HepG2 (cell line): ENCODE results near the gene ANKZF1. TPM values are rescaled to one million over a fixed set of nuclear protein-coding genes. Genes with fewer than 3 reads are reported as not detected.

ENCODE experiments used
- CCDC6 ChIP-seq: sonication (generic); formaldehyde crosslinking; IDR thresholded peaks from 2 replicates; pipeline ENCODE4 v1.8.1; 2022; ENCODE audit warnings: mild to moderate bottlenecking, missing genetic modification reagents, moderate library complexity
- EHMT2 ChIP-seq: fragments of 200-600 bp; sonication (generic); IDR thresholded peaks from 2 replicates; pipeline ENCODE4 v1.7.0; 2017; ENCODE audit warnings: antibody characterized with exemption, low read depth, low read length, borderline replicate concordance
- HOXA7 ChIP-seq: sonication (generic); formaldehyde crosslinking; IDR thresholded peaks from 2 replicates; pipeline ENCODE4 v1.8.1; 2022; ENCODE audit warnings: mild to moderate bottlenecking, missing genetic modification reagents, moderate library complexity
- JUND ChIP-seq: sonication (generic); formaldehyde crosslinking; IDR thresholded peaks from 2 replicates; pipeline ENCODE4 v1.8.0; 2022; ENCODE audit warnings: mild to moderate bottlenecking, missing genetic modification reagents
- RFXAP ChIP-seq: sonication (generic); formaldehyde crosslinking; IDR thresholded peaks from 2 replicates; pipeline ENCODE4 v1.4.0; 2020; ENCODE audit warnings: missing genetic modification reagents, borderline replicate concordance
- TCF7L2 ChIP-seq: IDR thresholded peaks from 2 replicates; pipeline ENCODE4 v1.6.1; 2011; ENCODE audit warnings: mild to moderate bottlenecking, low read depth, low read length, moderate library complexity
- TEAD2 ChIP-seq: sonication (generic); formaldehyde crosslinking; IDR thresholded peaks from 2 replicates; pipeline ENCODE4 v1.9.0; 2021; ENCODE audit warnings: missing genetic modification reagents
- TRIM24 ChIP-seq: sonication (generic); formaldehyde crosslinking; IDR thresholded peaks from 2 replicates; pipeline ENCODE4 v1.8.0; 2022; ENCODE audit warnings: mild to moderate bottlenecking, missing genetic modification reagents
- ZEB1 ChIP-seq: IDR thresholded peaks from 2 replicates; pipeline ENCODE4 v1.6.1; 2012; ENCODE audit warnings: mild to moderate bottlenecking, low read depth, inconsistent platforms; ENCODE audit not compliant: insufficient replicate concordance
- ZSCAN21 ChIP-seq: sonication (generic); formaldehyde crosslinking; IDR thresholded peaks from 2 replicates; pipeline ENCODE4 v1.8.0; 2022; ENCODE audit warnings: mild to moderate bottlenecking, missing genetic modification reagents, moderate library complexity, borderline replicate concordance
- polyA plus RNA-seq, 8 experiments: library from polyadenylated mRNA; depleted of rRNA in 3 of 8; stranded (reverse) in 7 of 8; unstranded in 1 of 8; fragments of >200 nt; fragmentation: Illumina TruSeq in 4 of 8; extraction: Trizol in 4 of 8; gene quantifications; 2 replicates each; pipeline versions ENCODE4 v1.2.1 to v1.2.3, GENCODE V29; 2011 to 2016; ENCODE audit warnings: low read depth in 4 of 8, missing spikeins in 1 of 8, mixed read lengths in 1 of 8; ENCODE audit not compliant: insufficient read depth in 1 of 8
- total RNA-seq, 5 experiments: library from RNA; depleted of rRNA; stranded (reverse); fragments of >200 nt; fragmentation: Illumina TruSeq; extraction: Trizol; gene quantifications; 2 replicates each; pipeline ENCODE4 v1.2.3, GENCODE V29; 2016; ENCODE audit warnings: low read depth in 1 of 5
- TF ChIP-seq, protein P1 (sequence below): sonication (generic); formaldehyde crosslinking; IDR thresholded peaks from one replicate; pipeline ENCODE4 v1.5.1; 2020; ENCODE audit warnings: mild to moderate bottlenecking, missing genetic modification reagents; ENCODE audit errors: not compliant biosample characterization
- TF ChIP-seq, protein P2 (sequence below): sonication (generic); formaldehyde crosslinking; IDR thresholded peaks from 2 replicates; pipeline ENCODE4 v1.4.0; 2020; ENCODE audit warnings: missing genetic modification reagents
- TF ChIP-seq, protein P3 (sequence below): sonication (generic); IDR thresholded peaks from 2 replicates; pipeline ENCODE4 v1.6.1; 2016; ENCODE audit warnings: low read depth, borderline replicate concordance
- TF ChIP-seq, protein P4 (sequence below): sonication (generic); formaldehyde crosslinking; IDR thresholded peaks from 2 replicates; pipeline ENCODE4 v1.4.0; 2020; ENCODE audit warnings: missing genetic modification reagents; ENCODE audit errors: not compliant biosample characterization
- TF ChIP-seq, protein P5 (sequence below): sonication (generic); formaldehyde crosslinking; IDR thresholded peaks from 2 replicates; pipeline ENCODE4 v1.4.0; 2020; ENCODE audit warnings: missing genetic modification reagents
- TF ChIP-seq, protein P6 (sequence below): IDR thresholded peaks from 2 replicates; pipeline ENCODE4 v1.6.1; 2016; ENCODE audit warnings: mild to moderate bottlenecking, missing biosample characterization, missing genetic modification reagents

Gene ANKZF1
- total and polyA plus RNA-seq, 2 of the 13 experiments (the other 11 are each of a cell fraction or from before 2014, with no cell fraction given): 25.3 to 128 TPM

DNA sequence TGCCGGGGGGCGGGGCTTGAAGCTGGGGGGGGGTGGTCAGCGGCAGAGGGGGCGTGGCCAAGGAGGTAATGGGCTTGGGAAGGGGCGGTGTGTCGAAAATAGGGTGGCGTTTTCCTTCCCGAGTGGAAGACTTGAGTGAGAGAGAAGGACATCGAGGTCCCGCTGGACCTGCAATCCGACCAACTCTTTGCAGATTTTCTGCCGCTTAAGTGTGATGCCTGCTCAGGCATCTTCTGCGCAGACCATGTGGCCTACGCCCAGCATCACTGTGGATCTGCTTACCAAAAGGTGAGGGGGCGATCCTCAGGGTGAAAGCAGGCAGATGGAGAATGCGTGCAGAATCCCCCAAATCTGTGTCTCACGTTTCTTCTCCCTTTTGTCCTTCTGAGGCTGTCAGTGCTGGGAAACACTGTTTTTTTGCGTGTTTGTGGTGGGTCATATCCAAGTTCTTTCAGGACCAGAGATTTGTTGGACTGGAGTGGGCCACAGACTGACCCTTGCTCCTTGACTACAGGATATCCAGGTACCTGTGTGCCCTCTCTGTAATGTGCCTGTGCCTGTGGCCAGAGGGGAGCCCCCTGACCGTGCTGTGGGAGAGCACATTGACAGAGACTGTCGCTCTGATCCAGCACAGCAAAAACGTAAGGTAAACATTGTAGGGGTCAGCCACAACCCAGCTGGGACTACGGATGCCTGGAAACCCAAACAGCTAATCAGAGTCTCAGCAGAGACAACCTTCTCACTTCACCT is 22.3 kb upstream of the ANKZF1 start (continued):
- TF ChIP-seq, protein P1, sequence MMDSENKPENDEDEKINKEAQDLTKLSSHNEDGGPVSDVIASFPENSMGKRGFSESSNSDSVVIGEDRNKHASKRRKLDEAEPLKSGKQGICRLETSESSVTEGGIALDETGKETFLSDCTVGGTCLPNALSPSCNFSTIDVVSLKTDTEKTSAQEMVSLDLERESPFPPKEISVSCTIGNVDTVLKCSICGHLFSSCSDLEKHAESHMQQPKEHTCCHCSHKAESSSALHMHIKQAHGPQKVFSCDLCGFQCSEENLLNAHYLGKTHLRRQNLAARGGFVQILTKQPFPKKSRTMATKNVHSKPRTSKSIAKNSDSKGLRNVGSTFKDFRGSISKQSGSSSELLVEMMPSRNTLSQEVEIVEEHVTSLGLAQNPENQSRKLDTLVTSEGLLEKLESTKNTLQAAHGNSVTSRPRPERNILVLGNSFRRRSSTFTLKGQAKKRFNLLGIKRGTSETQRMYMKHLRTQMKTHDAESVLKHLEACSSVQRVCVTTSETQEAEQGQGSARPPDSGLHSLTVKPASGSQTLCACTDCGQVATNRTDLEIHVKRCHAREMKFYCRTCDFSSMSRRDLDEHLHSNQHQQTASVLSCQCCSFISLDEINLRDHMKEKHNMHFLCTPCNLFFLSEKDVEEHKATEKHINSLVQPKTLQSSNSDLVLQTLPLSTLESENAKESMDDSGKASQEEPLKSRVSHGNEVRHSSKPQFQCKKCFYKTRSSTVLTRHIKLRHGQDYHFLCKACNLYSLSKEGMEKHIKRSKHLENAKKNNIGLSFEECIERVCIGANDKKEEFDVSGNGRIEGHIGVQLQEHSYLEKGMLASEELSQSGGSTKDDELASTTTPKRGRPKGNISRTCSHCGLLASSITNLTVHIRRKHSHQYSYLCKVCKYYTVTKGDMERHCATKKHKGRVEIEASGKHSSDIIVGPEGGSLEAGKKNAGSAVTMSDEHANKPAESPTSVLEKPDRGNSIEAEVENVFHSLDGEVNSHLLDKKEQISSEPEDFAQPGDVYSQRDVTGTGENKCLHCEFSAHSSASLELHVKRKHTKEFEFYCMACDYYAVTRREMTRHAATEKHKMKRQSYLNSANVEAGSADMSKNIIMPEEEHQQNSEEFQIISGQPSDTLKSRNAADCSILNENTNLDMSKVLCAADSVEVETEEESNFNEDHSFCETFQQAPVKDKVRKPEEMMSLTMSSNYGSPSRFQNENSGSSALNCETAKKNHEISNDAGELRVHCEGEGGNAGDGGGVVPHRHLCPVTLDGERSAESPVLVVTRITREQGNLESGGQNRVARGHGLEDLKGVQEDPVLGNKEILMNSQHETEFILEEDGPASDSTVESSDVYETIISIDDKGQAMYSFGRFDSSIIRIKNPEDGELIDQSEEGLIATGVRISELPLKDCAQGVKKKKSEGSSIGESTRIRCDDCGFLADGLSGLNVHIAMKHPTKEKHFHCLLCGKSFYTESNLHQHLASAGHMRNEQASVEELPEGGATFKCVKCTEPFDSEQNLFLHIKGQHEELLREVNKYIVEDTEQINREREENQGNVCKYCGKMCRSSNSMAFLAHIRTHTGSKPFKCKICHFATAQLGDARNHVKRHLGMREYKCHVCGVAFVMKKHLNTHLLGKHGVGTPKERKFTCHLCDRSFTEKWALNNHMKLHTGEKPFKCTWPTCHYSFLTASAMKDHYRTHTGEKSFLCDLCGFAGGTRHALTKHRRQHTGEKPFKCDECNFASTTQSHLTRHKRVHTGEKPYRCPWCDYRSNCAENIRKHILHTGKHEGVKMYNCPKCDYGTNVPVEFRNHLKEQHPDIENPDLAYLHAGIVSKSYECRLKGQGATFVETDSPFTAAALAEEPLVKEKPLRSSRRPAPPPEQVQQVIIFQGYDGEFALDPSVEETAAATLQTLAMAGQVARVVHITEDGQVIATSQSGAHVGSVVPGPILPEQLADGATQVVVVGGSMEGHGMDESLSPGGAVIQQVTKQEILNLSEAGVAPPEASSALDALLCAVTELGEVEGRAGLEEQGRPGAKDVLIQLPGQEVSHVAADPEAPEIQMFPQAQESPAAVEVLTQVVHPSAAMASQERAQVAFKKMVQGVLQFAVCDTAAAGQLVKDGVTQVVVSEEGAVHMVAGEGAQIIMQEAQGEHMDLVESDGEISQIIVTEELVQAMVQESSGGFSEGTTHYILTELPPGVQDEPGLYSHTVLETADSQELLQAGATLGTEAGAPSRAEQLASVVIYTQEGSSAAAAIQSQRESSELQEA (CRISPR knock-in tag): no peak
- no peak for TF ChIP-seq CCDC6 (CRISPR knock-in tag)
- TF ChIP-seq TRIM24 (CRISPR knock-in tag): no peak
- TF ChIP-seq TEAD2 (CRISPR knock-in tag): no peak
- no peak for TF ChIP-seq JUND
- TF ChIP-seq ZEB1: no peak
- no peak for TF ChIP-seq TCF7L2
- no peak for TF ChIP-seq ZSCAN21 (CRISPR knock-in tag)
- TF ChIP-seq, protein P2, sequence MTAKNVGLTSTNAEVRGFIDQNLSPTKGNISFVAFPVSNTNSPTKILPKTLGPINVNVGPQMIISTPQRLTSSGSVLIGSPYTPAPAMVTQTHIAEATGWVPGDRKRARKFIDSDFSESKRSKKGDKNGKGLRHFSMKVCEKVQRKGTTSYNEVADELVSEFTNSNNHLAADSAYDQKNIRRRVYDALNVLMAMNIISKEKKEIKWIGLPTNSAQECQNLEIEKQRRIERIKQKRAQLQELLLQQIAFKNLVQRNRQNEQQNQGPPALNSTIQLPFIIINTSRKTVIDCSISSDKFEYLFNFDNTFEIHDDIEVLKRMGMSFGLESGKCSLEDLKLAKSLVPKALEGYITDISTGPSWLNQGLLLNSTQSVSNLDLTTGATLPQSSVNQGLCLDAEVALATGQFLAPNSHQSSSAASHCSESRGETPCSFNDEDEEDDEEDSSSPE (CRISPR knock-in tag): no peak
- TF ChIP-seq, protein P3, sequence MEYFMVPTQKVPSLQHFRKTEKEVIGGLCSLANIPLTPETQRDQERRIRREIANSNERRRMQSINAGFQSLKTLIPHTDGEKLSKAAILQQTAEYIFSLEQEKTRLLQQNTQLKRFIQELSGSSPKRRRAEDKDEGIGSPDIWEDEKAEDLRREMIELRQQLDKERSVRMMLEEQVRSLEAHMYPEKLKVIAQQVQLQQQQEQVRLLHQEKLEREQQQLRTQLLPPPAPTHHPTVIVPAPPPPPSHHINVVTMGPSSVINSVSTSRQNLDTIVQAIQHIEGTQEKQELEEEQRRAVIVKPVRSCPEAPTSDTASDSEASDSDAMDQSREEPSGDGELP: peak; percentile 82
- TF ChIP-seq, protein P4, sequence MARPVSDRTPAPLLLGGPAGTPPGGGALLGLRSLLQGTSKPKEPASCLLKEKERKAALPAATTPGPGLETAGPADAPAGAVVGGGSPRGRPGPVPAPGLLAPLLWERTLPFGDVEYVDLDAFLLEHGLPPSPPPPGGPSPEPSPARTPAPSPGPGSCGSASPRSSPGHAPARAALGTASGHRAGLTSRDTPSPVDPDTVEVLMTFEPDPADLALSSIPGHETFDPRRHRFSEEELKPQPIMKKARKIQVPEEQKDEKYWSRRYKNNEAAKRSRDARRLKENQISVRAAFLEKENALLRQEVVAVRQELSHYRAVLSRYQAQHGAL (CRISPR knock-in tag): no peak
- TF ChIP-seq, protein P5, sequence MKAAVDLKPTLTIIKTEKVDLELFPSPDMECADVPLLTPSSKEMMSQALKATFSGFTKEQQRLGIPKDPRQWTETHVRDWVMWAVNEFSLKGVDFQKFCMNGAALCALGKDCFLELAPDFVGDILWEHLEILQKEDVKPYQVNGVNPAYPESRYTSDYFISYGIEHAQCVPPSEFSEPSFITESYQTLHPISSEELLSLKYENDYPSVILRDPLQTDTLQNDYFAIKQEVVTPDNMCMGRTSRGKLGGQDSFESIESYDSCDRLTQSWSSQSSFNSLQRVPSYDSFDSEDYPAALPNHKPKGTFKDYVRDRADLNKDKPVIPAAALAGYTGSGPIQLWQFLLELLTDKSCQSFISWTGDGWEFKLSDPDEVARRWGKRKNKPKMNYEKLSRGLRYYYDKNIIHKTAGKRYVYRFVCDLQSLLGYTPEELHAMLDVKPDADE (CRISPR knock-in tag): no peak
- no peak for TF ChIP-seq HOXA7 (CRISPR knock-in tag)
- TF ChIP-seq RFXAP (CRISPR knock-in tag): no peak
- no peak for TF ChIP-seq EHMT2
- TF ChIP-seq, protein P6, sequence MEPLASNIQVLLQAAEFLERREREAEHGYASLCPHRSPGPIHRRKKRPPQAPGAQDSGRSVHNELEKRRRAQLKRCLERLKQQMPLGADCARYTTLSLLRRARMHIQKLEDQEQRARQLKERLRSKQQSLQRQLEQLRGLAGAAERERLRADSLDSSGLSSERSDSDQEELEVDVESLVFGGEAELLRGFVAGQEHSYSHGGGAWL (CRISPR knock-in tag): no peak
